GOT3 (cell line): ENCODE data around the gene ADRA2B.

Source experiments
- DNase-seq: peaks from one replicate; lab custom pipeline; 2025; ENCODE audit warnings: mixed read lengths; lab: John Stamatoyannopoulos, UW

Gene ADRA2B

DNA sequence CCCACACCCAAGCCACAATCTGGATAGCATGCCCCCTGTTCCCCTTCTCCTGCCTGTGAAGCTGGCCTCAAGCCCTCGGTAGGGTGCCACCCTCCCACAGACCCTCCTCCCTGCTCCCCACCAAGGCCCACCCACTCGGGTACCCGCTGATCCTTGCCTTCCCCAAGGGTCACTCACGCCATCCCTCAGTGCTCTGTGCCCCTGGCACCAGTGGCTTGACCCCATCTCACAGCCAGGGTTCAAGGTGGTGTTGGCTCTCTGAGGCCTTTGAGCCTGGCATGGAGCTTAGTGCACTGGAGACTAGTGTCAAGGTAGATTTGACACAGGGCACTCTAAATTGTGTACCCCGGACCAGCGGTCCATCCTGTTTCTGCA is 11.9 kb downstream of the ADRA2B start:
- no peak for DNase-seq

DNA sequence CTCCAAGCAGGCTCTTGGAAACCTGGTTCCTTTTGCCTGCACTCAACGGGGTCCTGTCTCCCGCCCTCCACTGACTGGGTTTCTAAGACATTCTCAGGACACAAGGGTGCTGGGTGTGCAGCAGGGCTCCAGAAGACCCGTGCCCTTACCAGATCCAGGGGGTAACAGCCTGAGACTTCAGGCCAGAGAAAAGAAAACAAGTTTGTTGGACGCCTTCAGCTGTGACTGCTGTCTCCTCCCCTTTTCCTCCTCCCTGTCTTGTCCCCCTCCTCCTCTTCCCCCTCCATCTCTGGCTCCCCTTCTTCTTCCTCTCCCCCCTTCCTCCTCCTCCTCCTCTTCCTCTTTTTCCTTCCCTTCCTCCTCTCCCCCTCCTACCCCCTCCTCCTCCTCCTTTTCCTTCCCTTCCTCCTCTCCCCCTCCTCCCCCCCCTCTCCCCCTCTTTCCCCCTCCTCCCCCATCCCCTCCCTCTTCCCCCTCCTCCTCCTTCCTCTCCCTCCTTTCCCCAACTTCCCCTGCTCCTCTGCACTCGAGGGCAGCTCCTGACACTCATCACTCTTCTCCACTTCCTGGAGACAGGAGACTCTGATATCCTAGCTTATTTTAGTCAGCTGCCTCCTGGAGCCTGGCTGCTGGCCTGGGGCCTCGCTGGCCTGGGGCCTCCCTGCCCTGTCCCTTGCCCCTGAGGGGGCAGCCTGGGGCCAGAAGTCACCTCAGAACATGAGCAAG is 12.4 kb downstream of the ADRA2B start:
- no peak for DNase-seq

DNA sequence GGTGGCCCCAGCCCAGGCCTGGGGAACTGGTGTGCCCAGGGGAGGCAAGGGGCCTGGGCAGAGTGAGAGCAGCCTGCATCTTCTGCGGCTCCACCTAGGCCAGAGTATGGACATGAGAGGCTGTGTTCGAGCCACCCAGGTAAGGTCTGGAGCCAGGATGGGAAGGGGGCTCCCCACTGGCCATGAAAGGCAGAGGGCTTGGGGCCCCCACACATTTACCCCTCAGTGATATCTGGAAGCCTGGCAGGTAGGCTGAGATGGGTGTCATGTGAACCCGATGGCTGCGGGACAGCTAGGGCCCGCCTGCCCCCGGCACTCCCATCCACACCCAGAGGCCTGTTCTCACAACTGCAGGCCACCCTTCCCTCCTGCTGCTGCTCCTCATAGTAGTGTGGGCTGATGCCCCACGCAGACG is 13.2 kb downstream of the ADRA2B start:
- no peak for DNase-seq

DNA sequence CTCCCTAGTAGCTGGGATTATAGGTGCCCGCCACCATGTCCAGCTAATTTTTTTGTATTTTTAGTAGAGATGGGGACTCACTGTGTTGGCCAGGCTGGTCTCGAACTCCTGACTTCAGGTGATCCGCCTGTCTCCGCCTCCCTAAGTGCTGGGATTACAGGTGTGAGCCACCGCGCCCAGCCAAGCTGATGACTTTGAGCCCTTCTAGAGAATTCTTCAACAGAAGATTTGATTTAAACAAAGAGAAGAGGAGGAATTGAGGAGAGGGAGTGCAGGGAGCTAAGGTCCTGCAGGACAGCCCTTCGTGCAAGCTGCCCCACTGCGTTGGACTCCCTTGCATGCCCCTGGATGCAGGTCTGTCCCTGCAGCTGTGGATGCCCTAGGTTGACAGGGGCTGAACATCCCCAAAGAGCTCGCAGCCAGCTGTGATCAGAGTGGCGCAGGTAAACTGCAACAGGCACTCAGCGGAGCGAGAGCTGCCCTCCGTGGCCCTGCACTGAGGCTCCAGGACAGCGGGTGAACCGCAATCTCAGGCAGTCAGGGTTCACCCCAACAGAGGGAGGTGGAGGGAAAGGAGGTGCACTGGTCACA is 13.7 kb downstream of the ADRA2B start:
- DNase-seq: no peak

DNA sequence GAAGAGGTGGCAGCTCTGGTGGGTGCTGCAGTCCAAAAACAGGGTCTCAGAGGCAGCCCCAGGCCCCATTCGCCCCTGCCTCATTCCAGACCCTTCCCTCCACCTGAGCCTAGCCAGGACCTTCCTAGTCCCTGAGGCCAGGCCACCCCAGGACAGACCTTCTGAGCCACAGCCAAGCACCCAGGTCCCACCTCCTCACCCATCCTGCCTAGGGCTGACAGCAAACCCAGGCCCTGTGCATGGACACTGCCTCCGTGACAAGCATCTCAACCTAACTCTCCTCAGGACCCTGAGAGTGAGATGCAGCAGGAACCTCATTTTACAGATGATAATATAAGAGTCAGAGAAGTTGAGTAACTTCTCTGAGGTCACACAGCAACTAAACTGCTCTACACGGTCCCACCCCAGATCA is 15.5 kb downstream of the ADRA2B start:
- no peak for DNase-seq

DNA sequence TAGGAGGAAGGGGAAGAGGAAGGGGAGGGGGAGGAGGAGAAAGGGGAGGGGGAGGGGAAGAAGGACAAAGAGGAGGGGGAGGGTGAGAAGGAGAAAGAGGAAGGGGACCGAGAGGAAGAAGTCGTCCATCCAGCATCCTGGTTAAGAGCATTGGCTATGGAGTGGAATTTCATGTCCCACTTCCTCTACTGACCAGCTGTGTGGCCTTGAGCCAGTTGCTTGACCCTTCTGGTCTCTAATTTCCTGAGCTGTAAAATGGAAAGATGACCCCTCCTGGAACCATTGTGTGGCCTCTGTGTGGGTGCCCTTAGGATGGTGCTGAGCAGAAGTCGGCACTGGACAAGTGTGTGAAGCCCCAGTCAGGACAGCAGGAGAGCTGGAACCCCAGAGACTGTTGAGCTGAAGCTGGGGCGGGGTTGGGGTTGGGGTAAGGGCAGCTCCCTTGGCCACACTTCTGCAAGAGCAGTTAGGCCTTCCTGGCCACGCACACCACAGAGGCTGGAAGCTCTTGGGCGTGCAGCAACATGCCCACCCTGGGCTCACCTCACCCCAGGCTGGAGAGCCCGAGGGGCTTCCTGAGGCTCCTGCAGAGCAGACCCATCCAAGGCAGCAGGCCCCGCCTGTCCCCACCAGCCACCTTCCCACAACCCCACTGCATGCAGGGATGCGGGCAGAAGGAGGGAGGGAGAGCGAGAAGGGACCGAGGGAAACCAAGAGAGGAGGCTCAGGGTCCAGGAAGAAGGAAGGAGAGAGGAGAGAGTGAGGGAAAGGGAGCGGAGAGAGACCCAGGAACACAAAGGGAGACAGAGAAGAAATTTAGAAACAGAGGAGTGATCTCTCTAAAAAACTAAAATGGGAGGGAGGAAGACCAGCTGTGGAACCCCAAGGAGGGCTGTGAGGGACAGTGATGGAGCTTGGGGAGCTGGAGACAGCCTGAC is 16.2 kb downstream of the ADRA2B start:
- DNase-seq: no peak

DNA sequence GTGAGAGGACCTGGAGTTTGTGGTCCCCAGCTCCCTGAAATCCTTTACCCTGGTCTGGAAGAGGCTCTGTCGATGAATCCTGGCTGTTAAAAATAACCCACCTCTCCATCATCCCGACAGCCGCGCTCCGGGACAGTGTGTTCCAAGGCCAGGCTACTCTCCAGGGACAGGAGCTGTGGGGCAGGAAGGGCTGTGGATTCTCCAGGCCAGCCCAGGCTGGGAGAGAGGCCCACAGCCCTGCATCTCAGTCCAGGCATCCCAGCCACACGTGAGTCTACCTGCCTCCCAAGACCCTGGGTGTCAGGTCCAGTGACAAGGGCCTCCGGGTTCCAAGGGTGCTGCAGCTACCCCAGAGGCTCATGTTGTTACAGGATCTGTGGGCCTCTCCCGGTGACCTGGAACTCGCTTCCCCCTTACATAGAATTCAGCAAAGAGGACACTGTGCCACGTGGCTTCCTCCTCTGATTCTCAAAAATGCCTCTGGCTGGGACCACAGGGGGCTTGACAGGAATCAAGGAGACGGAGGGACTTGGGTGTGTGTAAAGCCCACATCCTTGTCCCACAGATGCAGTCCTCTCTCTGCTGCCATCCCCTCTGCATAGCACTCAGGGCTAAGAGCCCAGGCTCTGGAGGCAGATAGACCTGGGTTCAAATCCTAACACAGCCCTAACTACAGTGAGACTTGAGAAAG is 17.3 kb downstream of the ADRA2B start:
- no peak for DNase-seq

DNA sequence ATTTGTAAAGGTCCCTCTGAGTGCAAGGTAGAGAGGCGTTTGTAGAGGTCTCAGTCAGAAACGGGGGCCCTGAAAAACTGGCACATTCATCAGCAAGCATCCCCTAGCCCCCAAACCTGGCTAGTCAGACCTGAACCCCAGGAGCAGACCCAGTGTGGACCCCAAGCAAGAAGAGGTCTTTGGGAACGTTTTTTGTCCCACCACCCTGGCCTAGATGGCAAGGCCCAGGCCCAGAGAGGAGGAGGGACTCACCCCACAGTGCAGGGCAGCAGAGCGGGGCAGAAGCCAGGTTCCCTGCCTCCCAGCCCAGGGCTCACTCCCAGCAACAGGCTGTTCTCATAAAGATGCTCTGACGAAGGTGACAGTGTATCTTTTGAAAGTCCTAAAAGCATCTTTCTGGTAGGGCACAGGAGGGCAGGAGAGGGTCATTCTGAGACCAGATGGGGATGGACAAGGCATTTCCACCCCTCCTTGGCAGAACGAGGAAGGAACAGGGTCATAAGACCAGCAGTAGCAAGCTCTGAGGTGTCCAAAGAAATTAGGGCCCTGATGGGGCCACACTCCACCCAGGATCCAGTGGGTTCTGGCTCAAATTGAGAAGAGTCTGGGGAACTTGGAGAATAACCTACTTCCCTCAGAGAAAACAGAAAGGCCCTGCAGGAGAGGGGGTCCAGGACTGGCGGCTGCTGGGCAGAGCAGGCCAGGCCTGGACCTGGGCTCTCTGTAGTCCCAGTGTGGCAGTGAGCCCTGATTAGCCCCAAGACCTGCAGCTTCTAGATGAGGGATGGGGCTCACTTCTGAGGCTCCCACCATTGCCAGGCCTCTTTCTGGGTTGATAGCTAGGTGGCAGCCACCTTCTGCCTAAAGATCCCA is 18.2 kb downstream of the ADRA2B start:
- no peak for DNase-seq

DNA sequence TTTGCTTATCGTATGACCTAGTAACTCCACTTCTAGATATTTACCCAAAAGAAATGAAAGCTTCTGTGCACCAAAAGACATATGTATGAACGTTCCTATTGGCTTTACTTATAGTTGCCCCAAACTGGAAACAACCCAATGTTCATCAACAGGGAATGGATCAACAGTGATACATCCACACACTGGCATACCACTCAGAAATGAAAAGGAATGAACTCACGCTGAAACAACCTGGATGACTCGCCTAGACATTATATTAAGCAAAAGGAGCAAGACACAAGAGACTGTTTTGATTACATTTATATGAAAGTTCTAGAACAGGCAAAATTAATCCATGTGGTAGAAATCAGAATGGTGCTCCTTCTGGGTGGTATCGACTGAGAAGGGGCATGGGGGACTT is 18.9 kb downstream of the ADRA2B start:
- DNase-seq: no peak

DNA sequence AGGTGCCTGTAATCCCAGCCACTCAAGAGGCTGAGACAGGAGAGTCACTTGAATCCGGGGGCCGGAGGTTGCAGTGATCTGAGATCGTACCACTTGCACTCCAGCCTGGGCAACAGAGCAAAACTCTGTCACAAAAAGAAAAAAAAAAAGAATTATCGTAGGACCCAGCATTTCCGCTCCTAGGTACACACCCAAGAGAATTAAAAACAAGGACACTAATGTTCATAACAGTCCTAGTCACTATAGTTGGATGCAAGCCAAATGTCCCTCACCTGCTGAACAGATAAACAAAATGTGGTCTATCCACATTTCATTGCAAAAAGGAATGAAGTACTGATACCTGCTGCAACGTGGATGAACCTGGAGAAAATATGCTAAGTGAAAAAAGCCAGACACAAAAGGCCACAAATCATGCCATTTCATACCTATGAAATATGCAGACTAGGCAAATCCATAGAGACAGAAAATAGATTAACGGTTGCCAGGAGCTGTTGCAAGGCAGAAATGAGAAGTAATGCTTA is 21.2 kb downstream of the ADRA2B start:
- no peak for DNase-seq

DNA sequence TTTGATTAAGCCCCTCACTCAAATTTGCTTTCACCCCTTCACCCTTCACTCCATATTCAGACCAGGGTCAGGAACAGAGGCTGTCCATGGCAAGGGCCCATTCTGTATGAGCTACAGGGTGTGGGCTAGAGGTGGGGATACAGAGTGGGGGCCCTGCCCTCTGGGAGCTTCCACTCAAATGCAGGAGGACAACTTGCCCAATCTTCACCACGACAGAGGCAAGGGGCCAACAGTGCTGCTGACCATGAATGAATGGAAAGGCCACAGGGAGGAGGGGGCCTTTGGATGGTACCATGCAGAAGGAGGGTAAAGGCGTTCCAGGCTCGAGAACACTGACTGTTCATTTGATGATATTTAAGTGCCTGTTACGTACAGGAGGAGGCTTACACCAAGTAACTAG is 22.8 kb downstream of the ADRA2B start:
- no peak for DNase-seq

DNA sequence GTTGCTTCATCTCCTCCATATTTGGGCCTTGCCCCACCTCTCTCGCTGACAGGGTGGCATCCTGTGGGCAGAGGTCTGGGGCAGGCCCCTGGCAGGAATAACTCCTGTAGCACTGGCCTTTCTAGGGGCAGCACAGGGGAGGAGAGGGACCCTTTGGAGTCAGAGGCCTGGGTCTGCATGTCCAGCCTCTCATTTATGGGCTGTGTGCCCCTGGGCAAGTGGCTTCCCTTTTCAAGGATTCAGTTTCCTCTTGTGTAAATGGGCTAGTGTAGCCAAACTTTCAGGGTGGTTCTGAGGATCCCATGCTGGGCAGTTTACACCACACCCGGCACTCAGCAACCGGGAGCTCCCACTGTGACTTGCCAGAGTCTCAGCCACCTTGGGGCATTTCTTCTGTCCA is 23.4 kb downstream of the ADRA2B start:
- no peak for DNase-seq

DNA sequence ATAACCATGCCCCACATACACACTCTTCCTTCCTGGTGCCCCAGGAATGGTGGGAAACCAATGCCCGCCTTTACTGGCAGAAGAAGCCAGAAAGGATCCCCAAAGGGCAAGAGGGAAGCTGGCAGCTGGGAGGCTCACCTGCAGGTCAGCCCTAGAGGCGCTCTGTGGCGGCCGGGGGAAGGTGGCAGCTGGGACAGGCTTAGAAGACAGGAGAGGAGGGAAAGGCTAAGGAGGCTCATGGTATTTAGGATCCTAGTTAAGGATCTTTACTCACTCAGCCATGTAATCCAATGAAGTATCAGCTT is 23.8 kb downstream of the ADRA2B start:
- no peak for DNase-seq

DNA sequence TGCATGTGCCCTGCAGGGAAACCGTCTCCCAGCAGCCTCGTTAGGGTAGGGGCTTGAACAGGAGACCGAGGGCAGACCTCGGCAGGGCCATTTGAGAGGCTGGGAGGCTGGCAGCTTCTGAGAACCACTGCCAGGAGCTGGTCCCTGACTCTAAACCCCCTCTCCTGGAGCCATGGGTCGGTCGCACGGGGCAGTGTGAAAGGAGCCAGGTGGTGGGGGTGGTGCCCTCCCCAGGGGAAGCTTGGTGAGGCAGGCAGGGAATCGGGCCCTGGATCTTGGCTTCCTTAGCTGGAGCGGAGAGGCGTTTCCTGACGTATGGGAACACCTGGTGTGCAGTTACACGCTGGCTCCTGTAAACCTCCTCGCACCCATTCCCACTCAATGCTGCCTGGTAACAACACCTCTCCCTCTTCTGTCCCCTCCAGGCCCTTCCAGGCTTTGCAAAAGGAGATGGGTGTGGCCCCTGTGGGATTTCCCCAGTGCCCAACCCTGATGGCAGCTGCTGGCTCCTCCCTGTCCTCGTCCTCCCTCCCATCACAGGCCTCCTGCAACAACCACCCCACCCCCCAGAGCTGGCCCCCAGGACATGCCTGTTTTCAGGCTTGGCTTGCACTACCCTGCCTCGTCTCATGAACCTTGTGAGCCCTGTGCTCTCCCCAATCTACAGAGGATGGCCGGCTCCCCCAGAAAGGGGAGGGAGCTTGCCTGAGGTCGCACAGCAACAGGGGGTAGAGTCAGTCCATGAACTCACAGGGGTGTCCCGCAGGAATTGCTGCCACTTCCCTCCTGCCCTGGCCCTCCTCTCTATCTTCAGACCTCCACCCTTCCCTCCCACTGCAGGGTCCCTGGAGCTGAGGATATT is 24.4 kb downstream of the ADRA2B start:
- DNase-seq: no peak

DNA sequence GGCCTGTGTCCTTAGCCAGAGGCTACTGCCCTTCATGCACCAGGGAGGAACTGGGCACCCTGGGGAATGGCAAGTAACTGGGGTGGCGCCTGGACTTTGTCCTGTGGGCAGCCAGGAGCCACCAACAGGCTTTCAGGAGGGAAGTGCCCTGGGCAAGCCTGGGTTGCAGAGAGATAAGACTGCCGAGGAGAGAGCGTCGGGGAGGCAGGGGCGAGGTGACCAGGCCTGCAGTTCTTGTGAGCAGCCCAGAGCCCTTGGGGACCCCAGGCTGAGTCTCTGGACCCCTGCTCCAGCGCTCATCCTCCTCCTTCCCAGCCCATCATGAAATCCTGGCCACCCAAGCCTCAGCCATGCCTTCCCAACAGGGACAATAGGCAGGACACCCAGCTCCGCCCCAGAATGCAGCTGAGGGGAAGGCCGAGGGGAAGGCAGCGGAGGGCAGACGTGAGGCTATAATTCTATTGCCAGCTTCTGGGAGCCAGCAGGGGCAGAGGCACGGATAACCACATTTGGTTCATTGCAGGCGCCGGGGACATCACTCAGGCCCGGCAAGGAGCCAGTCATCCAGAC is 25.1 kb downstream of the ADRA2B start:
- DNase-seq: no peak

DNA sequence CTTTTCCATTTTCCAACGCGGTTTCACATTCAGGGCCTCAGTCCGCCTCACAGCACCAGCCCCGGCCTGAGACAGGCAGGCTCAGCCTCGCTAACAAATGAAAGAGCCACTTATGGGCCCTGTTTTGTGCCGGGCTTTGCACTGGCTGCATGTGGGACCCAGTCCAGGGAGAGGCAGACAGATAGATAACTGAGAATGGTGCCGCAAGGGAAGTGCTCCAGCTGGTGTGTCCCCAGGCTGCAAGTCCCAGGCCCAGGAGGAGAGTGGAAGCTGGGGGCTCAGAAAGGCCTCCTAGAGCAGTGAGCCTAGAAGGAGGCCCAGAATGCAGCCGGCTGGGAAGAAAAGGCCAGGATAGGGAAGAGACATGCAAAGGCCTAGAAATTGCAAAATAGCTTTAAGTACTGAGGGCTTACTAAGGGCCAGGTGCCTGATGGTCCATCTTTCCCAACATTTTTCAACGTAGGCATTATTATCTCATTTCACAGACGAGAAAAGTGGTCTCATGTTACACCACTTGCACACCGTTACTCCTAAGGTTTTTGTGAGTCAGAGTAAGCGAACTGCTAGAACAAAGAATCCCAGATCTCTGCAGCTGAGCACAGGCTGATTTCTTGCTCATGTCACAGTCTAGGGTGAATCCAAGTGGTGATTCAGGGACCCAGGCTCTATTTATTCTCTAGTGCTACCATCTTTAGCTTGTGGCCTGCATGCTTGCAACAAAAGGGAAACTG is 26.0 kb downstream of the ADRA2B start:
- no peak for DNase-seq

DNA sequence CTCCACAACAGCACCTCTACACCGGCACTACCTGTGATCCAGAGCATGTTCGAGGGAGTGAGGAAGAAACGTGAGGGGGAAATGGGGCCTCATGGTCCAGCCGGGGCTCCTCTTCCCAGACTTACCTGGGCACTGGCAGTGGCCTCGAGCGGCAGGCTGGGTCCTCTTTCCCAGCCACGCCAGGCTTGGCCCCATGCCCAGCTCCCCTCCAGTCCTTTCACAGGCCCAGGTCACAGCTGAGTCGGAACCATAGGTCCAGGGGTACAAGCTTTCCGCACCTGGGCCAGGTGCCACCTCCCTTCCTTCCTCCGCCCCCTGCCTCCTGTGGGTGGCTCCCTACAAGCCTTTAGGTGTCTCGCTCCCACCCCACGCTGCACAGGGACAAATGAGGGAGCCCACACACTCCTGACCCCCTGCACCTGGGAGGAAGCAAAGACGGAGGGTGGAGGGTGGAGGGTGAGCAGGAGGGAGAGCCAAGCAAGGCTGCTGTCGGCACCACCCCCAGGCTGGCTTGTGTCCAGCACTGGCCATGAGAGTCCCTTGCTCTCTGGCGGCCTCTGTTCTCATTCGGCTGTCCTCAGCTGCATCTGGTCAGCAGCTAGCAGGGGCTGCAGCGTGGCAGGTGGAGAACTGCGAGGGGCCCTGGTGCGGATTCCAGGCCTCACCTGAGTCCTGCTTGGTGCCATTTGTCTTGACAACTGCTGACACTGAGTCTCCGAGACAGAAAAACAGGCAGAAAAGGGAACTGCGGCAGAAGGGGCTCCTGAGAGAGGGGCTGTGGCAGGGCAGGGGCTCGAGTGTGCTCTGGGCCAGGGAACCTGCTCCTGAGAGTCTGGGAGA is 26.8 kb downstream of the ADRA2B start:
- DNase-seq: no peak
